HepG2 (cell line): ENCODE data around the gene RPS6KB2. TPM values are rescaled to one million over a fixed set of nuclear protein-coding genes. Genes with fewer than 3 reads are reported as not detected.

Experiments
- FLYWCH1 ChIP-seq: sonication (generic); formaldehyde crosslinking; IDR thresholded peaks from 2 replicates; pipeline ENCODE4 v1.8.1; 2023; ENCODE audit warnings: mild to moderate bottlenecking, missing genetic modification reagents
- IRX3 ChIP-seq: sonication (generic); formaldehyde crosslinking; IDR thresholded peaks from 2 replicates; pipeline ENCODE4 v1.8.1; 2023; ENCODE audit warnings: mild to moderate bottlenecking, low read depth, missing genetic modification reagents, borderline replicate concordance
- ISL2 ChIP-seq: sonication (generic); formaldehyde crosslinking; IDR thresholded peaks from 2 replicates; pipeline ENCODE4 v1.5.0; 2020; ENCODE audit warnings: missing genetic modification reagents
- KLF11 ChIP-seq: IDR thresholded peaks from 2 replicates; pipeline ENCODE4 v1.6.1; 2016; ENCODE audit warnings: missing compliant biosample characterization
- MED13 ChIP-seq: sonication (generic); formaldehyde crosslinking; IDR thresholded peaks from 2 replicates; pipeline ENCODE4 v1.5.0; 2020; ENCODE audit warnings: missing genetic modification reagents
- NCOA1 ChIP-seq: sonication (generic); formaldehyde crosslinking; IDR thresholded peaks from 2 replicates; pipeline ENCODE4 v1.9.0; 2021; ENCODE audit warnings: missing genetic modification reagents
- NR3C1 ChIP-seq: sonication (generic); formaldehyde crosslinking; IDR thresholded peaks from 2 replicates; pipeline ENCODE4 v1.4.0; 2020; ENCODE audit warnings: missing genetic modification reagents
- PCBP2 ChIP-seq: fragments of 200-400 bp; formaldehyde crosslinking; optimal IDR thresholded peaks from 2 replicates; pipeline ENCODE3; 2018; ENCODE audit warnings: low read length, low read depth; ENCODE audit not compliant: poor library complexity, severe bottlenecking
- PLSCR1 ChIP-seq: sonication (generic); formaldehyde crosslinking; IDR thresholded peaks from 2 replicates; pipeline ENCODE4 v1.5.0; 2020; ENCODE audit warnings: missing genetic modification reagents, mild to moderate bottlenecking, borderline replicate concordance
- RCOR2 ChIP-seq: IDR thresholded peaks from 2 replicates; pipeline ENCODE4 v1.6.1; 2016; ENCODE audit warnings: missing biosample characterization, missing genetic modification reagents
- SIN3B ChIP-seq: fragments of 150-350 bp; IDR thresholded peaks from 2 replicates; pipeline ENCODE4 v1.6.1; 2014; ENCODE audit warnings: low read length
- SNAPC4 ChIP-seq: sonication (generic); formaldehyde crosslinking; IDR thresholded peaks from 2 replicates; pipeline ENCODE4 v1.4.0; 2020; ENCODE audit warnings: mild to moderate bottlenecking, missing genetic modification reagents
- SOX6 ChIP-seq, 2 experiments: fragments of 450-650 bp in 1 of 2; sonication (generic) in 1 of 2; formaldehyde crosslinking in 1 of 2; IDR thresholded peaks; 2 replicates each; pipeline versions ENCODE4 v1.4.0 to v1.6.1; 2017 to 2020; ENCODE audit warnings: antibody characterized with exemption in 1 of 2, mild to moderate bottlenecking in 1 of 2, missing genetic modification reagents in 1 of 2
- SP4 ChIP-seq: sonication (generic); formaldehyde crosslinking; IDR thresholded peaks from 2 replicates; pipeline ENCODE4 v1.8.1; 2023; ENCODE audit warnings: mild to moderate bottlenecking, missing genetic modification reagents
- WIZ ChIP-seq: sonication (generic); formaldehyde crosslinking; IDR thresholded peaks from 2 replicates; pipeline ENCODE4 v1.5.1; 2020; ENCODE audit warnings: mild to moderate bottlenecking, missing genetic modification reagents
- YEATS2 ChIP-seq: sonication (generic); formaldehyde crosslinking; IDR thresholded peaks from 2 replicates; pipeline ENCODE4 v1.4.0; 2020; ENCODE audit warnings: missing genetic modification reagents, borderline replicate concordance
- ZFP41 ChIP-seq: sonication (generic); formaldehyde crosslinking; IDR thresholded peaks from 2 replicates; pipeline ENCODE4 v1.4.0; 2020; ENCODE audit warnings: mild to moderate bottlenecking, missing genetic modification reagents, borderline replicate concordance
- ZMYM3 ChIP-seq: sonication (generic); formaldehyde crosslinking; IDR thresholded peaks from 2 replicates; pipeline ENCODE4 v1.5.1; 2020; ENCODE audit warnings: mild to moderate bottlenecking, missing genetic modification reagents
- ZMYM4 ChIP-seq: sonication (generic); formaldehyde crosslinking; IDR thresholded peaks from 2 replicates; pipeline ENCODE4 v1.8.1; 2023; ENCODE audit warnings: mild to moderate bottlenecking, missing genetic modification reagents
- ZNF282 ChIP-seq: fragments of 450-650 bp; IDR thresholded peaks from 2 replicates; pipeline ENCODE4 v1.6.1; 2018; ENCODE audit not compliant: partially characterized antibody
- ZNF468 ChIP-seq: sonication (generic); formaldehyde crosslinking; IDR thresholded peaks from 2 replicates; pipeline ENCODE4 v1.8.0; 2022; ENCODE audit warnings: mild to moderate bottlenecking, moderate library complexity, missing genetic modification reagents
- ZNF552 ChIP-seq: sonication (generic); formaldehyde crosslinking; IDR thresholded peaks from 2 replicates; pipeline ENCODE4 v1.9.0; 2022; ENCODE audit warnings: missing genetic modification reagents, mild to moderate bottlenecking, borderline replicate concordance
- ZSCAN9 ChIP-seq: IDR thresholded peaks from 2 replicates; pipeline ENCODE4 v1.6.1; 2016; ENCODE audit warnings: borderline replicate concordance
- polyA plus RNA-seq, 8 experiments: library from polyadenylated mRNA; depleted of rRNA in 3 of 8; stranded (reverse) in 7 of 8; unstranded in 1 of 8; fragments of >200 nt; fragmentation: Illumina TruSeq in 4 of 8; extraction: Trizol in 4 of 8; gene quantifications; 2 replicates each; pipeline versions ENCODE4 v1.2.1 to v1.2.3, GENCODE V29; 2011 to 2016; ENCODE audit warnings: low read depth in 4 of 8, missing spikeins in 1 of 8, mixed read lengths in 1 of 8; ENCODE audit not compliant: insufficient read depth in 1 of 8
- total RNA-seq, 5 experiments: library from RNA; depleted of rRNA; stranded (reverse); fragments of >200 nt; fragmentation: Illumina TruSeq; extraction: Trizol; gene quantifications; 2 replicates each; pipeline ENCODE4 v1.2.3, GENCODE V29; 2016; ENCODE audit warnings: low read depth in 1 of 5

The RPS6KB2 gene
- total and polyA plus RNA-seq, 2 of the 13 experiments (the other 11 are each of a cell fraction or from before 2014, with no cell fraction given) = 52.9 to 54.8 TPM

GRCh38 chr11:67391304-67392182, 36.8 kb upstream of the RPS6KB2 start, which contains the start of gene RAD9A (continued):
- no peak for TF ChIP-seq PLSCR1
- TF ChIP-seq MED13 (CRISPR knock-in tag) = no peak; the same call in 1 of the 2 replicates
- peak; percentile 53; the same call in 1 of the 2 replicates for TF ChIP-seq SIN3B
- TF ChIP-seq ZNF468 (CRISPR knock-in tag) = no peak; the same call in 1 of the 2 replicates
- TF ChIP-seq ZMYM4 (CRISPR knock-in tag) = peak; percentile 82
- TF ChIP-seq ZSCAN9 (CRISPR knock-in tag) = no peak; the same call in 1 of the 2 replicates
- TF ChIP-seq ZNF552 (CRISPR knock-in tag) = peak; percentile 89
- peak; percentile 59; the same call in 1 of the 2 replicates for TF ChIP-seq ZMYM3
- peak; percentile 96 for TF ChIP-seq SP4 (CRISPR knock-in tag)
- peak; percentile 88; the same call in 1 of the 2 replicates for TF ChIP-seq FLYWCH1 (CRISPR knock-in tag)
- TF ChIP-seq PCBP2 = no peak
- TF ChIP-seq ZFP41 (CRISPR knock-in tag) = peak; percentile 68; the same call in 1 of the 2 replicates
- TF ChIP-seq SNAPC4 = no peak
- TF ChIP-seq KLF11 (CRISPR knock-in tag) = no peak
- 0 out of 2 replicates have a peak, but pooled peaks have one; percentile 25 for TF ChIP-seq ISL2 (CRISPR knock-in tag)
- no peak for TF ChIP-seq ZNF282
- TF ChIP-seq SOX6 (IDR thresholded peaks at IDR 0.05) = no peak
- peak; percentile 70; the same call in 1 of the 2 replicates for TF ChIP-seq SOX6 (CRISPR knock-in tag; IDR thresholded peaks at IDR 0.05)
- peak; percentile 83; the same call in 1 of the 2 replicates for TF ChIP-seq IRX3 (CRISPR knock-in tag)
- peak; percentile 68 for TF ChIP-seq WIZ (CRISPR knock-in tag)
- no peak for TF ChIP-seq NR3C1
- TF ChIP-seq YEATS2 (CRISPR knock-in tag) = peak; percentile 97
- no peak for TF ChIP-seq NCOA1 (CRISPR knock-in tag)
- TF ChIP-seq RCOR2 (CRISPR knock-in tag) = 0 out of 2 replicates have a peak, but pooled peaks have one; percentile 31
